Smooth muscle cell (in vitro differentiated cells): ENCODE results near the gene CDK4. TPM values are rescaled to one million over a fixed set of nuclear protein-coding genes. Genes with fewer than 3 reads are reported as not detected.

Experiments
- DNase-seq: peaks from one replicate; lab custom pipeline; 2025; ENCODE audit not compliant: unreplicated experiment; lab: John Stamatoyannopoulos, UW
- H2AFZ ChIP-seq: fragments of 200-600 bp; sonication (generic); 2 replicates; pipeline ENCODE4 v1.6.0; 2016; ENCODE audit warnings: antibody characterized with exemption, low read depth, mild to moderate bottlenecking
- H3F3A ChIP-seq: fragments of 200-600 bp; sonication (generic); 2 replicates; pipeline ENCODE4 v1.6.0; 2017; ENCODE audit warnings: antibody characterized with exemption, low read depth
- H3K27ac ChIP-seq: fragments of 200-600 bp; sonication (generic); 2 replicates; pipeline ENCODE4 v1.5.1; 2016; ENCODE audit warnings: low read depth, mild to moderate bottlenecking
- H3K27me3 ChIP-seq: fragments of 200-600 bp; sonication (generic); 2 replicates; pipeline ENCODE4 v1.6.1; 2016; ENCODE audit warnings: low read depth, mild to moderate bottlenecking
- H3K36me3 ChIP-seq: fragments of 200-600 bp; sonication (generic); 2 replicates; pipeline ENCODE4 v1.5.1; 2016; ENCODE audit warnings: low read depth
- H3K4me1 ChIP-seq: fragments of 200-600 bp; sonication (generic); 2 replicates; pipeline ENCODE4 v1.5.1; 2016; ENCODE audit warnings: low read depth
- H3K4me2 ChIP-seq: fragments of 200-600 bp; sonication (generic); 2 replicates; pipeline ENCODE4 v1.6.0; 2016; ENCODE audit warnings: mild to moderate bottlenecking
- H3K4me3 ChIP-seq: fragments of 200-600 bp; sonication (generic); 2 replicates; pipeline ENCODE4 v1.5.1; 2016; ENCODE audit warnings: mild to moderate bottlenecking
- H3K79me2 ChIP-seq: fragments of 200-600 bp; sonication (generic); 2 replicates; pipeline ENCODE4 v1.6.0; 2016; ENCODE audit warnings: low read depth, mild to moderate bottlenecking
- H3K9ac ChIP-seq: fragments of 200-600 bp; sonication (generic); 2 replicates; pipeline ENCODE4 v1.6.0; 2016; ENCODE audit warnings: low read depth
- H3K9me3 ChIP-seq: fragments of 200-600 bp; sonication (generic); replicated peaks from 2 replicates; pipeline ENCODE4 v1.5.1; 2016; ENCODE audit warnings: low read depth
- H4K20me1 ChIP-seq: fragments of 200-600 bp; sonication (generic); 2 replicates; pipeline ENCODE4 v1.6.0; 2016; ENCODE audit warnings: low read depth
- CTCF ChIP-seq: fragments of 200-600 bp; sonication (generic); IDR thresholded peaks from 2 replicates; pipeline ENCODE4 v1.5.1; 2017; ENCODE audit warnings: borderline replicate concordance, mild to moderate bottlenecking, antibody characterized with exemption; ENCODE audit not compliant: insufficient read depth, poor library complexity, severe bottlenecking
- WGBS: methylation state at CpG from one replicate; pipeline ENCODE4 v1.1.7; 2016; ENCODE audit warnings: low lambda C conversion rate; 5-methylcytosine and 5-hydroxymethylcytosine counted together
- polyA plus RNA-seq: library from polyadenylated mRNA; unstranded; fragments of >200 nt; fragmentation: Nextera tagmentation; extraction: Ambion mirVana; gene quantifications from 2 replicates; pipeline ENCODE4 v1.2.1, GENCODE V29; 2016
- total RNA-seq: library from RNA; depleted of rRNA; stranded (reverse); fragments of >200 nt; gene quantifications from 2 replicates; pipeline ENCODE4 v1.2.3, GENCODE V29; 2014

Gene CDK4
- total and polyA plus RNA-seq, 2 experiments from 2014 or later, result 144 to 235 TPM

GRCh38 chr12:57735952-57736740, 16.0 kb downstream of the CDK4 start:
- Histone ChIP-seq H3K79me2 (no peaks in the 10 kb centered on the region), H3K27ac (no peak overlapping the region), H3K4me1 (peaks cover 17% of the 10 kb centered on the region), H3K9ac (no peak overlapping the region), H2AFZ (no peak overlapping the region), H3K4me3 (peak overlapping the region; percentile 34), H3F3A (no peaks in the 10 kb centered on the region), H4K20me1 (no peaks in the 10 kb centered on the region), H3K36me3 (no peaks in the 10 kb centered on the region), H3K9me3 (no peaks in the 10 kb centered on the region), H3K4me2 (peak overlapping the region; percentile 87), H3K27me3 (peaks cover 100% of the 10 kb centered on the region)
- peak; percentile 5 for TF ChIP-seq CTCF
- under 1% methylated on average over 48 of the region's 49 CpGs for WGBS
- DNase-seq, result no peak

GRCh38 chr12:57735198-57735855, 16.8 kb downstream of the CDK4 start:
- Histone ChIP-seq H3K9ac (no peak overlapping the region), H3K4me1 (peaks cover 17% of the 10 kb centered on the region), H3K79me2 (no peaks in the 10 kb centered on the region), H3K36me3 (no peaks in the 10 kb centered on the region), H2AFZ (no peak overlapping the region), H3K27me3 (peaks cover 100% of the 10 kb centered on the region), H3K4me3 (peak overlapping the region; percentile 34), H3F3A (no peaks in the 10 kb centered on the region), H3K27ac (no peak overlapping the region), H3K9me3 (no peaks in the 10 kb centered on the region), H4K20me1 (no peaks in the 10 kb centered on the region), H3K4me2 (peak overlapping the region; percentile 87)
- DNase-seq, result no peak
- 21% methylated on average over 8 of the region's 8 CpGs for WGBS
- TF ChIP-seq CTCF, result no peak

GRCh38 chr12:57734591-57734990, 17.5 kb downstream of the CDK4 start:
- Histone ChIP-seq H3K4me3 (no peak overlapping the region), H3K9ac (no peak overlapping the region), H3F3A (no peaks in the 10 kb centered on the region), H2AFZ (no peak overlapping the region), H4K20me1 (no peaks in the 10 kb centered on the region), H3K27me3 (peaks cover 100% of the 10 kb centered on the region), H3K36me3 (no peaks in the 10 kb centered on the region), H3K9me3 (no peaks in the 10 kb centered on the region), H3K4me2 (no peak overlapping the region), H3K4me1 (peaks cover 17% of the 10 kb centered on the region), H3K27ac (no peak overlapping the region), H3K79me2 (no peaks in the 10 kb centered on the region)
- WGBS, result 67% methylated on average over 4 of the region's 4 CpGs
- no peak for DNase-seq
- TF ChIP-seq CTCF, result no peak
